NCI-H69 (cell line): ENCODE data around the gene HS6ST2.

Experiments
- DNase-seq: peaks from one replicate; lab custom pipeline; 2025; lab: John Stamatoyannopoulos, UW

The HS6ST2 gene

GRCh38 chrX:132740316-132741123 lies 217.9 kb downstream of the HS6ST2 start:
- DNase-seq, result no peak

- DNase-seq, result no peak
Measured at GRCh38 chrX:132738951-132739350, 219.5 kb downstream of the HS6ST2 start.

GRCh38 chrX:132737743-132738142 lies 220.7 kb downstream of the HS6ST2 start:
- DNase-seq, result no peak

- no peak for DNase-seq
Measured at GRCh38 chrX:132732236-132732635, 226.2 kb downstream of the HS6ST2 start.

GRCh38 chrX:132730726-132731125 lies 227.7 kb downstream of the HS6ST2 start:
- no peak for DNase-seq

GRCh38 chrX:132730266-132730665 lies 228.2 kb downstream of the HS6ST2 start:
- no peak for DNase-seq

GRCh38 chrX:132728296-132728695 lies 230.1 kb downstream of the HS6ST2 start:
- no peak for DNase-seq

- no peak for DNase-seq
Measured at GRCh38 chrX:132718431-132718958, 239.9 kb downstream of the HS6ST2 start.

GRCh38 chrX:132716006-132716405 lies 242.4 kb downstream of the HS6ST2 start:
- no peak for DNase-seq

- DNase-seq, result no peak
Measured at GRCh38 chrX:132714913-132715312, 243.5 kb downstream of the HS6ST2 start.

GRCh38 chrX:132712350-132712749 lies 246.1 kb downstream of the HS6ST2 start:
- DNase-seq, result no peak

GRCh38 chrX:132710656-132711155 lies 247.7 kb downstream of the HS6ST2 start:
- no peak for DNase-seq

- no peak for DNase-seq
Measured at GRCh38 chrX:132708529-132708928, 249.9 kb downstream of the HS6ST2 start.

GRCh38 chrX:132704769-132705168 lies 253.7 kb downstream of the HS6ST2 start:
- no peak for DNase-seq

- no peak for DNase-seq
Measured at GRCh38 chrX:132694382-132694781, 264.0 kb downstream of the HS6ST2 start.

GRCh38 chrX:132692526-132692925 lies 265.9 kb downstream of the HS6ST2 start:
- DNase-seq, result no peak

GRCh38 chrX:132692066-132692465 lies 266.4 kb downstream of the HS6ST2 start:
- peak; percentile 1 for DNase-seq

- no peak for DNase-seq
Measured at GRCh38 chrX:132689612-132690563, 268.5 kb downstream of the HS6ST2 start.

- no peak for DNase-seq
Measured at GRCh38 chrX:132685276-132685675, 273.2 kb downstream of the HS6ST2 start.

GRCh38 chrX:132677233-132677716 lies 281.2 kb downstream of the HS6ST2 start:
- DNase-seq, result no peak

GRCh38 chrX:132676561-132677186 lies 281.8 kb downstream of the HS6ST2 start:
- no peak for DNase-seq

GRCh38 chrX:132676102-132676501 lies 282.3 kb downstream of the HS6ST2 start:
- DNase-seq, result no peak
